Activated B cell treated with CpG ODN at 0.5 μM for 24 hours (primary cell): ENCODE data around the gene RIN3. TPM values are rescaled to one million over a fixed set of nuclear protein-coding genes. Genes with fewer than 3 reads are reported as not detected.

Experiments
- ATAC-seq: fragments of 200-7000 bp; cut with Tn5 transposase; one replicate; pipeline ENCODE4 v1.10.0; 2021; ENCODE audit warnings: low read depth, mild to moderate bottlenecking, moderate library complexity
- CTCF ChIA-PET: fragments of 350-600 bp; sonication (Branson Sonifier 250); formaldehyde crosslinking; loops from one replicate; lab custom pipeline; 2021; ENCODE audit warnings: antibody characterized with exemption; lab: Charles Lee
- POLR2A ChIA-PET: fragments of 350-600 bp; sonication (Branson Sonifier 250); formaldehyde crosslinking; loops from one replicate; lab custom pipeline; 2021; ENCODE audit warnings: antibody characterized with exemption; lab: Charles Lee
- DNase-seq: peaks from one replicate; pipeline ENCODE4 v3.0.0; 2022
- H3K27ac Mint-ChIP-seq: one replicate; pipeline ENCODE4 v1.8.0; 2020; ENCODE audit warnings: mixed read lengths
- H3K27me3 Mint-ChIP-seq: one replicate; pipeline ENCODE4 v1.8.0; 2021; ENCODE audit warnings: mixed read lengths
- H3K36me3 Mint-ChIP-seq: one replicate; pipeline ENCODE4 v1.8.0; 2021; ENCODE audit warnings: low read depth, mixed read lengths
- H3K4me1 Mint-ChIP-seq: one replicate; pipeline ENCODE4 v1.8.0; 2021; ENCODE audit warnings: mixed read lengths
- H3K4me3 Mint-ChIP-seq: one replicate; pipeline ENCODE4 v1.8.0; 2020; ENCODE audit warnings: mild to moderate bottlenecking, mixed read lengths
- H3K9me3 Mint-ChIP-seq: one replicate; pipeline ENCODE4 v1.8.0; 2020; ENCODE audit warnings: mixed read lengths
- CTCF ChIP-seq: fragments of 200-600 bp; IDR thresholded peaks from one replicate; pipeline ENCODE4 v1.8.0; 2022; ENCODE audit warnings: antibody characterized with exemption, mild to moderate bottlenecking
- intact Hi-C: fragments of 100-400 bp; cut with micrococcal nuclease; formaldehyde crosslinking; loops from one replicate; pipeline ENCODE4 v1.15.1; 2024
- total RNA-seq: library from RNA; stranded (reverse); gene quantifications from 2 replicates; pipeline ENCODE4 v1.2.3, GENCODE V29; 2022

RIN3 gene
- total RNA-seq, 1 donor from 2014 or later, result 62.6 TPM

- CTCF ChIA-PET, result interaction anchor here (0.8 to 1.2 kb wide), 3 partner anchors 12 to 141 kb away, joined by 3 to 4 read pairs (median 3); no protein-coding TSS in a partner anchor
- H3K9me3 Mint-ChIP-seq, result no peaks in the 10 kb centered on the region
These were observed 88.3 kb downstream of the RIN3 start for GRCh38 chr14:92601757-92602417.

GRCh38 chr14:92603309-92604242 lies 90.0 kb downstream of the RIN3 start:
- peaks cover 4% of the 10 kb centered on the region for H3K9me3 Mint-ChIP-seq
- intact Hi-C loops, result loop anchor here (5.0 kb wide), 1 partner anchor 466 kb away; no protein-coding TSS in a partner anchor
- TF ChIP-seq CTCF, result no peak
- H3K4me1 Mint-ChIP-seq, result peaks cover 24% of the 10 kb centered on the region
- peaks cover 12% of the 10 kb centered on the region for H3K36me3 Mint-ChIP-seq
- H3K27ac Mint-ChIP-seq, result no peak overlapping the region
- DNase-seq (no peak), ATAC-seq (peak; percentile 61)
- H3K4me3 Mint-ChIP-seq, result no peak overlapping the region
- no peaks in the 10 kb centered on the region for H3K27me3 Mint-ChIP-seq
- POLR2A ChIA-PET, result interaction anchor here (0.6 to 1.1 kb wide), 3 partner anchors 12 to 55 kb away, joined by 3 to 4 read pairs (median 3); no protein-coding TSS in a partner anchor
- CTCF ChIA-PET, result interaction anchor here (1.1 to 1.2 kb wide), 2 partner anchors 10 to 77 kb away, joined by 3 to 4 read pairs; no protein-coding TSS in a partner anchor

More at GRCh38 chr14:92601757-92602417, 88.3 kb downstream of the RIN3 start:
- H3K27ac Mint-ChIP-seq, result no peak overlapping the region
- POLR2A ChIA-PET, result no interaction called here
- H3K4me3 Mint-ChIP-seq, result no peak overlapping the region
- intact Hi-C loops, result loop anchor here (5.0 kb wide), 1 partner anchor 465 kb away; no protein-coding TSS in a partner anchor
- peaks cover 28% of the 10 kb centered on the region for H3K4me1 Mint-ChIP-seq
- ATAC-seq, result no peak
- no peak for TF ChIP-seq CTCF
- no peak for DNase-seq
- peaks cover 4% of the 10 kb centered on the region for H3K36me3 Mint-ChIP-seq
- H3K27me3 Mint-ChIP-seq, result no peaks in the 10 kb centered on the region

- Mint-ChIP-seq H3K9me3 (peaks cover 4% of the 10 kb centered on the region), H3K36me3 (peaks cover 14% of the 10 kb centered on the region), H3K27me3 (no peaks in the 10 kb centered on the region), H3K4me3 (no peak overlapping the region), H3K27ac (no peak overlapping the region), H3K4me1 (peaks cover 27% of the 10 kb centered on the region)
- ChIA-PET POLR2A (interaction anchor here (0.7 kb wide), 1 partner anchor 77 kb away, joined by 5 read pairs; no protein-coding TSS in a partner anchor), CTCF (no interaction called here)
- TF ChIP-seq CTCF, result no peak
- no peak for DNase-seq
- ATAC-seq, result no peak
- intact Hi-C loops, result loop anchor here (5.0 kb wide), 1 partner anchor 187 kb away; the partner anchor contains the start of gene GOLGA5
These were observed 91.8 kb downstream of the RIN3 start for GRCh38 chr14:92605274-92605940.

GRCh38 chr14:92607251-92607650 lies 93.7 kb downstream of the RIN3 start:
- H3K36me3 Mint-ChIP-seq, result peaks cover 30% of the 10 kb centered on the region
- intact Hi-C loops, result loop anchor here (5.0 kb wide), 1 partner anchor 185 kb away; the partner anchor contains the start of gene GOLGA5
- H3K9me3 Mint-ChIP-seq, result peaks cover 6% of the 10 kb centered on the region
- ATAC-seq (no peak), DNase-seq (no peak)
- H3K4me3 Mint-ChIP-seq, result no peak overlapping the region
- TF ChIP-seq CTCF, result no peak
- ChIA-PET POLR2A (no interaction called here), CTCF (no interaction called here)
- peaks cover 37% of the 10 kb centered on the region for H3K4me1 Mint-ChIP-seq
- no peak overlapping the region for H3K27ac Mint-ChIP-seq
- H3K27me3 Mint-ChIP-seq, result no peaks in the 10 kb centered on the region
